Raji (cell line): ENCODE measurements around the gene ZNF692.

ENCODE experiments used
- POLR2A ChIP-seq: IDR thresholded peaks from 2 replicates; pipeline ENCODE4 v1.6.1; 2011; ENCODE audit warnings: low read depth, low read length, control low read depth; ENCODE audit not compliant: insufficient read depth

The ZNF692 gene

GRCh38 chr1:248886237-248886895 is 27.5 kb upstream of the ZNF692 start:
- TF ChIP-seq POLR2A: no peak

GRCh38 chr1:248885646-248886045 is 26.8 kb upstream of the ZNF692 start:
- no peak for TF ChIP-seq POLR2A

- no peak for TF ChIP-seq POLR2A
These were observed 25.9 kb upstream of the ZNF692 start for GRCh38 chr1:248884632-248885295.

- TF ChIP-seq POLR2A: no peak
These were observed 22.4 kb upstream of the ZNF692 start for GRCh38 chr1:248881261-248881660.

- TF ChIP-seq POLR2A: no peak
These were observed 15.2 kb upstream of the ZNF692 start for GRCh38 chr1:248873993-248874533.

- peak; percentile 55 for TF ChIP-seq POLR2A
These were observed 14.6 kb upstream of the ZNF692 start for GRCh38 chr1:248873409-248873992.

GRCh38 chr1:248872752-248873408 is 14.0 kb upstream of the ZNF692 start:
- no peak; the same call in 1 of the 2 replicates for TF ChIP-seq POLR2A

GRCh38 chr1:248871837-248872401 is 13.0 kb upstream of the ZNF692 start:
- no peak for TF ChIP-seq POLR2A

GRCh38 chr1:248862998-248863881 is 4.4 kb upstream of the ZNF692 start:
- peak; percentile 93 for TF ChIP-seq POLR2A

- TF ChIP-seq POLR2A: no peak
These were observed 3.8 kb upstream of the ZNF692 start for GRCh38 chr1:248862695-248862997.

- no peak for TF ChIP-seq POLR2A
These were observed 2.7 kb upstream of the ZNF692 start for GRCh38 chr1:248861616-248862015.

- TF ChIP-seq POLR2A: no peak
These were observed 1.1 kb upstream of the ZNF692 start for GRCh38 chr1:248860007-248860406.

- TF ChIP-seq POLR2A: no peak
These were observed 592 bp downstream of the ZNF692 start for GRCh38 chr1:248858096-248858890.

GRCh38 chr1:248857749-248858095 is 1.2 kb downstream of the ZNF692 start:
- no peak for TF ChIP-seq POLR2A
